Stimulated activated effector memory CD8-positive, alpha-beta T cell treated with anti-CD3 and anti-CD28 coated beads, Interleukin-12 subunit alpha, Interleukin-12 subunit beta, amount 100 ng/mL, for 72 hours (primary cell): ENCODE data around the gene ADGRA1.

ENCODE experiments used
- ATAC-seq: fragments of 150-1000 bp; cut with Tn5 transposase; 2 replicates; pipeline ENCODE4 v1.10.0; 2021
- DNase-seq, 2 donors: peaks; one replicate each; pipeline ENCODE4 v3.0.0; 2021 to 2022; ENCODE audit warnings: low spot score in 2 of 2
- H3K27ac Mint-ChIP-seq: one replicate; pipeline ENCODE4 v1.8.0; 2022; ENCODE audit warnings: mild to moderate bottlenecking, mixed read lengths
- H3K36me3 Mint-ChIP-seq: one replicate; pipeline ENCODE4 v1.8.0; 2022; ENCODE audit warnings: mild to moderate bottlenecking, mixed read lengths
- H3K4me1 Mint-ChIP-seq: one replicate; pipeline ENCODE4 v1.8.0; 2022; ENCODE audit warnings: mixed read lengths
- H3K4me3 Mint-ChIP-seq: one replicate; pipeline ENCODE4 v1.8.0; 2022; ENCODE audit warnings: mild to moderate bottlenecking, mixed read lengths
- H3K9me3 Mint-ChIP-seq: one replicate; pipeline ENCODE4 v1.8.0; 2022; ENCODE audit warnings: mixed read lengths

ADGRA1 gene

DNA sequence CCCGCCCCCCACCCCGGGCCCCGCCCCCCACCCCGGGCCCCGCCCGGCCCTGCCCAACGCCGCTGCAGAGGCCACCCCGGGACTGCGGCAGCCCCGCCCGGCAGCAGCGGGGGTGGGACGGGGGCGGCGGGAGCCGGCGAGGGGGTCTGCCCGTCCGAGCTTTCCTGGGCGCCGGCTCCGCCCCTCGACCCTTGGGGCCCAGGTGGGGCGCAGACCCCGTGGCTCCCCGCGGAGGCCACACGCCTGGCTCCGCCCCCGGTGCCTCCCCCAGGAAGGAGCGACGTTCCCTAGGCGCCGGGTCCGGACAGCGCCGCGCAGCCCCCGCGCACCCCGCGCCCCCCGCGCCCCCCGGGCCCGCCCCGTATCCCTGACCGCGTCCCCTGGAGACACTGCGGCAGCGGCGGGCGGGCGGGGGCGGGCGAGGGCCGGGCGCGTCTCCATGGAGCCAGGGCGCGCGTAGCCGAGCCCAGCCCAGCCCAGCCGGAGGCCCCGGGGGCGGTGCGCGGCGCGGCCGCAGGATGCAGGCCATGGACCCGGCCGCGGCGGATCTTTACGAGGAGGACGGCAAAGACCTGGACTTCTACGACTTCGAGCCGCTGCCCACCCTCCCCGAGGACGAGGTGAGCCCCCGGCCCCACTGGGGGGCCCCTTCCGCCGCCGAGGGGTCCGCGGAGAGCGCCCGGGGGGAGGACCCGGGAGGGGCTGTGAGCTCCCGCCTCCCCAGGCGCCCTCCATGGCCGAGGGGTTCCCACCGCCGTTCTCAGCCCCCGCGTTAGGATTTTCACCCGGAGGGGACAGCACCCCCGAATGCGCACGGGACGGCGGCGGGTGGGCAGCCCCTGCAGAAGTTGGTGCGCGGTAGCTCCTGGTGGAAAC lies 72.5 kb downstream of the ADGRA1 start, which contains the start of gene KNDC1:
TSS of gene KNDC1 (plus strand) at position 270 of the 876 bp plus-strand sequence. CDS start at position 519, 249 bp downstream.
- Mint-ChIP-seq H3K27ac (no peak within 1 kb of the TSS), H3K4me3 (peak within 1 kb of the TSS; percentile 40), H3K36me3 (no peaks in the 10 kb centered on the region), H3K9me3 (no peaks in the 10 kb centered on the region), H3K4me1 (no peaks in the 10 kb centered on the region)
- DNase-seq (no peak), ATAC-seq (peak; percentile 66)

- no peaks in the 10 kb centered on the region for H3K36me3 Mint-ChIP-seq
Observed at GRCh38 chr10:133160826-133161471, 73.2 kb downstream of the ADGRA1 start.

DNA sequence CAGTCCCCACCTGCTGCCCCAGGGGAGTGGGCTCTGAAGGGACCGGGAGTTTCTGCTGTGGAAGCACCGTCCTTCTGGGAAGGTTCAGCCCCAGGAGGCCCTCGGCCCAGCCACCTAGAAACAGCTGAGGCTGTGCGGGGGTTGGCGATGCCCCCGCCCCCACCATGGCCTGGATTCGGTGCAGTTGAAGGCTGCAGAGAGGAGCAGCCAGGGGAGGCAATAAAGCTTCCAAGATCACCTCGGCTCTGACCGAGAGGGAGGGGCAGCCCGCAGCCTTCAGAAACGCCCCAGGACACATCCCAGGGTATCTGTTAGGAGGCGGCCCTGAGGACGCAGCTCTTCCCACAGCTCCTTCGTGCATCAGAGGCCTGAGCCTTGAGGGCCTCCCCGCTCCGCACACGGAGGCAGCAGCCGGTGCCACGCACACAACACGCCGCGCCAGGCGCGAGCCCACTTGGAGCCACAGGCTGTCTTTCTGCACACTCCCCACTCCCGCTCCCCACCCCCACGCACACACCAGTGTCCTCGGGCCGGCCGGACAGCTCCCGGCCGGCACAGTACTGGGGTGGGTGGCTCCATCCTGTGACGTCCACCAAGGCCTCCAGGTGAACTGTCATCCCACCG lies 73.9 kb downstream of the ADGRA1 start:
- H3K4me3 Mint-ChIP-seq: peak overlapping the region; percentile 40
- no peak for ATAC-seq
- no peak overlapping the region for H3K27ac Mint-ChIP-seq
- no peak for DNase-seq
- no peaks in the 10 kb centered on the region for H3K9me3 Mint-ChIP-seq
- no peaks in the 10 kb centered on the region for H3K4me1 Mint-ChIP-seq
- H3K36me3 Mint-ChIP-seq: no peaks in the 10 kb centered on the region

More at GRCh38 chr10:133160826-133161471, 73.2 kb downstream of the ADGRA1 start:
- ATAC-seq (no peak), DNase-seq (no peak)
- Mint-ChIP-seq H3K9me3 (no peaks in the 10 kb centered on the region), H3K4me3 (peak overlapping the region; percentile 40), H3K27ac (no peak overlapping the region), H3K4me1 (no peaks in the 10 kb centered on the region)

DNA sequence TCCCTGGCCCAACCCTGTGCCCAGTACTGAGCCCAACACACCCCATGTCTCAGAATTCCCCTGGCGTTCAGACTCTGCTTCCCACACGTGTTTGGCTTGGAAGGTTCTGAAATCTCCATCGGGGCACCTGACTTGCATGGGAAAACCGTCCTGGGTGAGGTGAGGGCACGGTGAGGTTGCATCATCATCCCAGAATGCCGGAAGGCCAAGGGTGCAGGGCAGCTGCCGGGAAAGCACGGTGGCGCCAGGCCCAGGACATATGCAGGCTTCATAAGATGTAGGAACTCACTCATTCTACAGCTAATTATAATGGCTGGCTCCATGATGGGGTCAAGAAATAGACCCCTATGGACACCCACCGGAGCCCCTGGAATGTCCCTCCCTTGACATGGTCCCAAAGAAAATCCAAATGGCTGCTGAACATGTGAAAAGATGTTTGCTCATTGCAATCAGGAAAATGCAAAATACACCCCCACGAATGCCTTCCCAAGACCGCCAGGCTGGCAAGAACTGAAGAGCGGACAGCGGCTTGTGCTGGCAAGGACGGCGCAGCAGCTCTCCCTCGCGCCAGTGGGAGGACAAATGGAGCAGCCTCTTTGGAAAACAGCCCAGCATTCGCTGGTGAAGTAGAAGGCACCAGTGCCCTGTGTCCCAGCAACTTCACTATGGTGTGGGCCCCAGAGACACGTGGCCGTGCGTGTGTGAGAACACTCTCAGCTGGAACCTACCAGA lies 74.6 kb downstream of the ADGRA1 start:
- no peak for ATAC-seq
- H3K36me3 Mint-ChIP-seq: no peaks in the 10 kb centered on the region
- no peaks in the 10 kb centered on the region for H3K4me1 Mint-ChIP-seq

DNA sequence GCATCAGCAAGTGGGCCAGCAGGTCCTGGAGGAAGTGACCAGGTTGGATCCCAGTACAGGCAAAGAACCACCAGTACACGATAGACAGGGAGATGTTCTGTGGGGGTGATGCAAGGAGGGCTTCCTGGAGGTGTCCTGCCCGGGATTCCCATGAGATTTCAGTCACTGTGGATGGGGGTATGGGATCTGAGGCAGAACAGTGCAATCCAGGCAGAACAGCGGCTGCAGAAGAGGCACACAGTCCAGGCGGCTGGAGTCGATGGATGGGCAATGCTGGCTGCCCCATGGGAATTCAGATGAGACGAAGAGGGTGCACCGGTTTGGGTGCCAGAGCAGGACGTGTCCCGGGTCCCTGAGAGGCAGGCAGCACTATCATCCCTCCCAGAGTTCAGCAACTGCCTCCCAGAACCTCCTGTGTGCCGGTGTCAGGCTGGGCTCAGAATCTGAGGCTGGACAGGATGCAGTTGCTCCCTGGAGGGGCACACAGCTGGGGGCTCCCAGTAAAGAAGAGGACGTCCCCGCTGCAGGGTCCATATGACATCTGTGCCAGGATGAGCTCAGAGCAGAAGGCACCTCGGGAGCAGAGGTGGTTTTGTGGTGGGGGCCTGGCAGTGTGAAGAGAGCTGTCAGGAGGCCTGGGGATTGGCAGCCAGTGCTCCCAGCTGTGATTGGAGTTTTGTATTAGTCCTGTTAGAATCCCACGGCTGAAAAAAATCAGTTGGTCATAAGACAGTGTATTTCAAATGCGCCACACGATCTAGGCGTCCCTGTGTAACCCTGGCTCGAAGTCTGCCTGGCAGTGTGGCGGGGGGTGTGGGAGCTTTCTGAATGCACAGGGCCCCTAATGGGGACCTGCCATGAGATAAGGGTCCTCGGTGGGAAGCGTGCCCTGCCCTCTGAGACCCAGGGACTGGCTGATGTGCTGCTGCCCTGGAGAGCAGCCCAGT lies 75.5 kb downstream of the ADGRA1 start:
- no peaks in the 10 kb centered on the region for H3K4me1 Mint-ChIP-seq
- ATAC-seq (no peak), DNase-seq (no peak)
- no peaks in the 10 kb centered on the region for H3K36me3 Mint-ChIP-seq
- H3K4me3 Mint-ChIP-seq: no peak overlapping the region
- H3K27ac Mint-ChIP-seq: no peak overlapping the region
- H3K9me3 Mint-ChIP-seq: no peaks in the 10 kb centered on the region

More for the DNA sequence above, 74.6 kb downstream of the ADGRA1 start:
- no peaks in the 10 kb centered on the region for H3K9me3 Mint-ChIP-seq
- DNase-seq: no peak
- H3K27ac Mint-ChIP-seq: no peak overlapping the region
- no peak overlapping the region for H3K4me3 Mint-ChIP-seq

DNA sequence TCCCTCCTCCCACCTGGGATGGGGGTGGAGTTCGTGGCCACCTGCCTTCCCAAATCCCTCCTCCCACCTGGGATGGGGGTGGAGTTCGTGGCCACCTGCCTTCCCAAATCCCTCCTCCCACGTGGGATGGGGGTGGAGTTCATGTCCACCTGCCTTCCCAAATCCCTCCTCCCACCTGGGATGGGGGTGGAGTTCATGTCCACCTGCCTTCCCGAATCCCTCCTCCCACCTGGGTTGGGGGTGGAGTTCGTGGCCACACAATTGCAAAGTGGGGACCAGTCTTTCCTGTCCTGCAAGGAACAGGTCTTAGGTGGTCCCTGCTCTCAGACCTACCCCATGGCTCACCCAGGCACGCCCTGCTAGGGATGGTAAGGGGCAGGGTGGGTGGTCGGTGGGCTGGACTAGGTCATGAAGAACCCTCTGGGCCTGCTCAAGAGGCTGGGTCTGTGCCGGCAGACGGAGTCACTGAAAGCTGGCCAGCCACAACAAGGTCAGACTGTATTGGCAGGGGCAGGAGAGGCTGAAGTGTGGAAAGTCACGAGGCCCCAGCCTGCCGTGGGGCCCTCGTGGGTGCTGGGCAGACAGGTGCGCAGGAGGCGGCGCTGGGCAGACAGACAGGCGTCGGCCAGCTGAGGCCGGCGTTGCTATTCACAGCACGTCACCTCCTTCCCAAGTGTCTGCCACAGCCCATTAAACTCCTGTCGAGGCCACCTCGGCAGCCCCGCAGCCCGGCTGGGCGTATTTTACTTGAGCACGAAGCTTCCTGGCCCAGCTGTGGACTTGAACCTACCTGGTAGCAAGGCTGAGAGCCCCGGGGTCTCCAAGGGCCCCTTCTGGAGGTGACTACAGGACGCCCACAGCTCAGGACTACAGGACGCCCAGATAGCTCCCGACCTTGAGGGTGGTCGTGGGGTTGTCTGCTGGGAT lies 76.4 kb downstream of the ADGRA1 start:
- Mint-ChIP-seq H3K9me3 (no peaks in the 10 kb centered on the region), H3K27ac (no peak overlapping the region), H3K4me1 (no peaks in the 10 kb centered on the region), H3K4me3 (no peak overlapping the region), H3K36me3 (no peaks in the 10 kb centered on the region)
- ATAC-seq (no peak), DNase-seq (no peak)

DNA sequence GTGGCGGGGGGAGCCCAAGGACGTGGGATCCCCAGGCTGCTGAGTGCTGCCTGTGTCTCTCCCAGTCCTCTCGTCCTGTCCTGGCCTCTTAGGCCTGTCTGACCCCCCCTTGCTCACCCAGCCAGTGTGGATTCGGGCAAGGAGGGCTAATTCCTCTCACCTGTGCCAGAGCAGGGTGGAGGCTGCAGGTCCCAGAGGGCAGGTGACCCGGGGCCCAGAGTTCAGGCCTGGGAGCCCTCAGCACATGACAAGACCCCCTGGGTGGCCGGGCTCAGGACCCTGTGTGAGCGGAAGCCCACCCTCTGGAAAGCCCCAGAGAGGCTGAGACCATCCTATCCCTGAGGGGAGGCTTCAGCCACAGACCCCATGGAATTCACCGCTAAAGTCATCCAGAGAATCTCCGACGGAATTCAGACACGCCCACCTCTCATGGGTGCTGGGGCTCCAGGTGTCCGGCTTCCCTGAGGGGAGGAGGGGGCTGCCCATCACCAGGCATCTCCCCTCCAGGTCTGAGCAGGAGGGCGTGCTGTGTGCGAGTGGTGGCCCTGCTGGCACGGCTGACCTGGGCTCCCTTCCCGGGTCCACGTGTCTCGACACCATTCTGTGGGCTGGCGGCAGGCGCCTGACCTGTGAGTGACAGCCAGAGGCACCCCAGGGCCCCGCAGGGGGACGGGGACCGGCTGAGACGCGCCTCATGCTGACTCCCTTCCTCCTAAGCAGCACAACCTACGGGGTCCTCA lies 77.3 kb downstream of the ADGRA1 start:
- DNase-seq (no peak), ATAC-seq (no peak)
- H3K4me1 Mint-ChIP-seq: no peaks in the 10 kb centered on the region
- H3K9me3 Mint-ChIP-seq: no peaks in the 10 kb centered on the region
- no peaks in the 10 kb centered on the region for H3K36me3 Mint-ChIP-seq
- H3K4me3 Mint-ChIP-seq: no peak overlapping the region
- H3K27ac Mint-ChIP-seq: no peak overlapping the region

DNA sequence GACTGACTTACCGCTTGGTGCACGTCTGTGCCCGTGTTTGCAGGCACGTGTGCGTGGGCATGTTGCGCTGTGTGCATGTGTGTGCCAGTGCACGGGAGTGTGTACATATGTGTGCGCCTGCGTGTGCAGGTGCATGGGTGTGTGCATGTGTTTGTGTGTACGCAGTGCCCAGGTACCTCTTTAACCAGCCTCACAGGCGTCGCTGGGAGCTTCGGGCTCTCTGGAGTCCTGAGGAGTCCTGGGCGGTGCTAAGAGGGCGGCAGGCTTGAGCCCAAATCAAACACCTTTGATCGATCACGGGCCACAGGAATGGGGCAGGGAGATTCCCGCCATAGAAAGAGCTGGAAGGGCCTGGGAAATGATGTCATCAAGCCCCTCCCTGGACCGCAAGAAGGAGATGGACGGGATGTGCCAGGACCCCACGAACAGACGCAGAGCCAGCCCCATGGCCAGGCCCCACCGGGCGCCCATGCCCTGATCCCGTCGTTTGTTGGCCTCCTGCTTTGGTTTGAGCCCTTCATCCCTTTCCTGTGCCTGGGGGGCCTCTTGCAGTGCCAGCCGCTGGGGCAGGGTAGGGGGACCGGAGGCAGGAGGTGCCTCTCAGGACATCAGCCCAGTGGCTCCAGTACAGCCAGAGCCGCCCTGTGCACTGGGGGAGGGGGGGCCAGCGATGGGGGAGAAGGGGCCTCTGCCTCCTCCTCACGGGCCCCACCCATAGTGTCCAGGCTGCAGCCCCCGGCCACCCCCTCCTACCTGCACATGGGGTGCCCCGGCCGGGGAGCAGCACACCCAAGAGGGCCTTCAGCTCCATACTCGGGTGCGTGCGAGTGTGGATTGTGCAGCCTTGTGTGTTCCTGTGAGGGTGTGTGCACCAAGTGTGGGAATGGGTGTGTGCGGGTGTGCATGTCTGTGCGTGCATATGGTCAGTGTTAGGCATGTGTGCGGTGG lies 78.1 kb downstream of the ADGRA1 start:
- Mint-ChIP-seq H3K36me3 (no peaks in the 10 kb centered on the region), H3K9me3 (no peaks in the 10 kb centered on the region), H3K4me3 (no peak overlapping the region), H3K4me1 (no peaks in the 10 kb centered on the region), H3K27ac (no peak overlapping the region)
- DNase-seq (no peak), ATAC-seq (peak; percentile 12)

DNA sequence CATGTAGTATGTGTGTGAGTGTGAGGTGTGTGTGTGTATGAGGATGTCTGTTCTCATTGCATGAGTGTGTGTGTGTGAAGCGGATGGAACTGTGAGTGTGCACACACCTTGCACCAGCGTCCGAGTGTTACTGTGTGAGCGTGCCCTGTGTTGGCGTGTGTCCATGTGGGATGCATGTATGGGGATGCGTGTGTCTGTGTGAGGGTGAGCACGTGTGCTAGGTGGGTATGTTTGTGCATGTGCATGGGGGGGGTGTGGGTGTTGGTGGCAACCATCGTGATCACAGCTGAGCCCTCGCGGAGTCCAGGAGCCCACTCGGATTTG lies 78.7 kb downstream of the ADGRA1 start:
- DNase-seq (no peak), ATAC-seq (no peak)
- Mint-ChIP-seq H3K9me3 (no peaks in the 10 kb centered on the region), H3K4me1 (no peaks in the 10 kb centered on the region), H3K27ac (no peak overlapping the region), H3K4me3 (no peak overlapping the region), H3K36me3 (no peaks in the 10 kb centered on the region)

DNA sequence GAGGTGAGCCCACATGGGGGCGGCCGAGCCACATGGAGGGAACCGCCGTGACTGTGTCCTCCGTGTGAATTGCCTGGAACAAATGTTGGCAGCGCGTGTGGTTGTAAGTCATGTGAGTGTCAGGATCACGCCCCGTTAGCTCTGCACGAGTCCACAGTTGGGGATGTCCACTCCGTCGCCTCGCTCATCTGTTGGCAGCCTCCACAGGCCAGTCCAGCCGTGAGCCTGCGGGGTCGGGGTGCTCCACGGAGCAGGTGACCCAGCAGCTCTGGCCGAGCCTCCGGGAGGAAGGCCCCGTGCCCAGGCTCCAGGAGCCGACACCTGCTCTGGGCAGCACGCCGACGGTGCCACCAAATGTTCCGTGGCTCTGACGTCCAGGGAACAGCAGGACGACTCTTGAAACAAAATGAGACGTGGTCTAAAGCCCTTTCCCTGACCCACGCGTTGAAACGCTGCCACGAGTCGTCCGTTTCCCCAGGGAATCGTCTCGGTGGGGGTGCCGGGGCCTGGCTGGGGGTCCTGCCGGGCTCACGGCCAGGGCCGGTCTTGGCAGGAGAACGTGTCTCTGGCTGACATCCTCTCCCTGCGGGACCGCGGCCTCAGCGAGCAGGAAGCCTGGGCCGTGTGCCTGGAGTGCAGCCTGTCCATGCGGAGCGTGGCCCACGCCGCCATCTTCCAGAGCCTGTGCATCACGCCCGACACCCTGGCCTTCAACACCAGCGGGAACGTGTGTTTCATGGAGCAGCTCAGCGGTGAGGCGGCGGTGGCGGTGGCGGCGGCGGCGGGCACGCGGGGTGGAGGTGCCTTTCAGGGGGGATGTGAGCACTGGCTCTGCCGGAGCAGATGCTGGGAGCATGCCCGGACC lies 79.3 kb downstream of the ADGRA1 start:
- H3K4me3 Mint-ChIP-seq: no peak overlapping the region
- no peak overlapping the region for H3K27ac Mint-ChIP-seq
- H3K4me1 Mint-ChIP-seq: no peaks in the 10 kb centered on the region

DNA sequence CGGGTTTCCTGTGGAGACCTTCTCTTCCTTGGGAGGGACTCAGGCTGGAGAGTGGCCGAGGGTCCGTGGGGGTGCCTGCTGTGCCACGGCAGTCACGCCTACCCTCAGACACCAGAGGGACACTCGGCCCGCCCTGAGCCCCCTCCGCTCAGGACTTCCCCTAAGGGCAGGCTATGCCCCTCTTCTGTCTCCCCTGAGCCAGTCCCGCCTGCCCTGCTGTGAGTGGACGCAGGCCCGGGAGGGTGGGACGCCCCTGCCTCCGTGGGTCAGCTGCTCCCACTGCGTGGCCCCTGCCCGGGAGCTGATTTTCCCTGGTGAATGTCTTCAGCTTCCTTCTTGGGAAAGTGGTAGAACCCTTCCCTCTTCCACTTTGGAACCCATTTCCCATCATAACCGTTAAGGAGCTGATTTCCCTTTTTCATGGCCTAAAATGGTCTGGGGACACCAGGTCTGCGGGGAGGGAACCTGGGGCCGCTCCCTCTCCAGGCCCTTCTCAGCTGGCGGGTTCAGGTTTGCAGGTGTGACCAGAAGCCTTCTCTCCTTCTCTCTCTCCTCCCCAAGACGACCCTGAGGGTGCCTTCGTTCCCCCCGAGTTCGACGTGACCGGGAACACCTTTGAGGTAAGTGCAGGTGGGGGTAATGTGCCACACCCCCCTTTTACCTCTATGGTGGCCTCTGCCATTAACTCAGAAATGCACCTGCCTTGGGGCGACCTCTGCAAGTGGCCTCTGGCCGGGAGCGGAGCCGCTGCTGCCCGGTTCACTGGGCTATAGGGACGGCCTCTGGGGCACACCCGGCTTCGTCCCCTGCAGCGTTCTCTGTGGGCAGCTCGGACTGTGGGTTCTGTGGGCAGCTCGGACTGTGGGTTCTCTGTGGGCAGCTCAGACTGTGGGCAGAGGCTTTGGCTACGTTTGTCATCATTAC lies 80.2 kb downstream of the ADGRA1 start:
- Mint-ChIP-seq H3K4me3 (no peak overlapping the region), H3K9me3 (no peaks in the 10 kb centered on the region), H3K36me3 (no peaks in the 10 kb centered on the region), H3K4me1 (no peaks in the 10 kb centered on the region), H3K27ac (no peak overlapping the region)
- DNase-seq: no peak
- no peak for ATAC-seq

More for the DNA sequence above, 79.3 kb downstream of the ADGRA1 start:
- H3K36me3 Mint-ChIP-seq: no peaks in the 10 kb centered on the region
- DNase-seq (no peak), ATAC-seq (no peak)
- no peaks in the 10 kb centered on the region for H3K9me3 Mint-ChIP-seq
